H9 (cell line): Measurements from ENCODE around the gene ACTN4. TPM values are rescaled to one million over a fixed set of nuclear protein-coding genes. Genes with fewer than 3 reads are reported as not detected.

ENCODE experiments used
- DNase-seq: peaks from one replicate; pipeline ENCODE4 v3.0.0-alpha.2; 2017
- H2AFZ ChIP-seq: one replicate; pipeline ENCODE4 v1.6.1; 2013; ENCODE audit warnings: mild to moderate bottlenecking, low read length, control low read depth, moderate library complexity
- H2AK5ac ChIP-seq: 2 replicates; pipeline ENCODE4 v1.6.1; 2013; ENCODE audit warnings: low read length, control low read depth, mixed read lengths; ENCODE audit not compliant: insufficient read length
- H2BK120ac ChIP-seq: one replicate; pipeline ENCODE4 v1.6.1; 2013; ENCODE audit warnings: low read depth, mild to moderate bottlenecking, low read length, control low read depth, inconsistent platforms; ENCODE audit not compliant: poor library complexity, severe bottlenecking
- H2BK12ac ChIP-seq: 2 replicates; pipeline ENCODE4 v1.6.1; 2013; ENCODE audit warnings: low read length, control low read depth, mixed read lengths, low read depth; ENCODE audit not compliant: insufficient read length
- H2BK15ac ChIP-seq: 2 replicates; pipeline ENCODE4 v1.6.1; 2013; ENCODE audit warnings: low read depth, low read length, control low read depth
- H2BK20ac ChIP-seq: one replicate; pipeline ENCODE4 v1.6.1; 2013; ENCODE audit warnings: low read depth, mild to moderate bottlenecking, low read length, control low read depth, inconsistent platforms; ENCODE audit not compliant: poor library complexity, severe bottlenecking
- H2BK5ac ChIP-seq: 2 replicates; pipeline ENCODE4 v1.6.1; 2013; ENCODE audit warnings: low read length, control low read depth, mixed read lengths; ENCODE audit not compliant: insufficient read length
- H3K14ac ChIP-seq: 2 replicates; pipeline ENCODE4 v1.6.1; 2013; ENCODE audit warnings: low read length, control low read depth; ENCODE audit not compliant: insufficient read depth
- H3K18ac ChIP-seq: 2 replicates; pipeline ENCODE4 v1.6.1; 2013; ENCODE audit warnings: low read depth, mild to moderate bottlenecking, mixed read lengths, low read length, control low read depth; ENCODE audit not compliant: insufficient read length
- H3K23ac ChIP-seq: 2 replicates; pipeline ENCODE4 v1.6.1; 2013; ENCODE audit warnings: low read length, control low read depth, mixed read lengths, low read depth; ENCODE audit not compliant: insufficient read length
- H3K23me2 ChIP-seq: 2 replicates; pipeline ENCODE4 v1.6.1; 2013; ENCODE audit warnings: low read depth, mild to moderate bottlenecking, mixed read lengths, low read length, control low read depth; ENCODE audit not compliant: insufficient read length, poor library complexity, severe bottlenecking
- H3K27ac ChIP-seq: 2 replicates; pipeline ENCODE4 v1.5.1; 2013; ENCODE audit warnings: low read length, control low read depth, mixed read lengths, low read depth; ENCODE audit not compliant: insufficient read length
- H3K27me3 ChIP-seq: 2 replicates; pipeline ENCODE4 v1.6.1; 2013; ENCODE audit warnings: low read length, control low read depth, inconsistent platforms; ENCODE audit not compliant: insufficient read depth
- H3K4ac ChIP-seq: 2 replicates; pipeline ENCODE4 v1.6.1; 2013; ENCODE audit warnings: low read depth, mild to moderate bottlenecking, control low read depth, inconsistent platforms, low read length, moderate library complexity
- H3K4me1 ChIP-seq: 2 replicates; pipeline ENCODE4 v1.6.1; 2013; ENCODE audit warnings: low read length, control low read depth, inconsistent platforms; ENCODE audit not compliant: insufficient read depth
- H3K4me2 ChIP-seq: 2 replicates; pipeline ENCODE4 v1.6.1; 2013; ENCODE audit warnings: low read length, control low read depth, mixed read lengths; ENCODE audit not compliant: insufficient read length, insufficient read depth
- H3K56ac ChIP-seq: 2 replicates; pipeline ENCODE4 v1.6.1; 2013; ENCODE audit warnings: low read depth, mild to moderate bottlenecking, mixed read lengths, low read length, control low read depth; ENCODE audit not compliant: insufficient read length
- H3K79me1 ChIP-seq: 2 replicates; pipeline ENCODE4 v1.6.1; 2013; ENCODE audit warnings: low read depth, mild to moderate bottlenecking, moderate library complexity, low read length, control low read depth, inconsistent platforms; ENCODE audit not compliant: insufficient read depth, poor library complexity, severe bottlenecking
- H3K79me2 ChIP-seq: 2 replicates; pipeline ENCODE4 v1.6.1; 2013; ENCODE audit warnings: low read length, control low read depth, inconsistent platforms; ENCODE audit not compliant: insufficient read depth
- H3K9ac ChIP-seq: 2 replicates; pipeline ENCODE4 v1.6.1; 2013; ENCODE audit warnings: low read length, control low read depth, mixed read lengths; ENCODE audit not compliant: insufficient read length; ENCODE audit errors: extremely low read depth
- H3K9me3 ChIP-seq: one replicate; pipeline ENCODE4 v1.6.1; 2013; ENCODE audit warnings: low read depth, low read length, inconsistent platforms; ENCODE audit not compliant: control insufficient read depth
- H3T11ph ChIP-seq: one replicate; pipeline ENCODE4 v1.6.1; 2013; ENCODE audit warnings: mild to moderate bottlenecking, low read length, control low read depth, inconsistent platforms
- H4K20me1 ChIP-seq: one replicate; pipeline ENCODE4 v1.6.1; 2013; ENCODE audit not compliant: control insufficient read depth, insufficient read length, insufficient read depth
- H4K5ac ChIP-seq: 2 replicates; pipeline ENCODE4 v1.6.1; 2013; ENCODE audit warnings: low read depth, mild to moderate bottlenecking, mixed read lengths, low read length, control low read depth; ENCODE audit not compliant: insufficient read length
- H4K8ac ChIP-seq: replicated peaks from 2 replicates; pipeline ENCODE4 v1.6.1; 2013; ENCODE audit warnings: low read length, control low read depth, mixed read lengths, low read depth; ENCODE audit not compliant: insufficient read length
- H4K91ac ChIP-seq: 2 replicates; pipeline ENCODE4 v1.6.1; 2013; ENCODE audit warnings: low read depth, mild to moderate bottlenecking, moderate library complexity, mixed read lengths, low read length, control low read depth; ENCODE audit not compliant: insufficient read length
- H3K27ac Mint-ChIP-seq, 3 experiments: 2 replicates in 2 of 3; 3 replicates in 1 of 3; pipeline ENCODE4 v1.8.0; 2020 to 2021; ENCODE audit warnings: mixed read lengths in 3 of 3, mild to moderate bottlenecking in 1 of 3, moderate library complexity in 1 of 3
- H3K27me3 Mint-ChIP-seq: 2 replicates; pipeline ENCODE4 v1.8.0; 2021; ENCODE audit warnings: low read depth, mild to moderate bottlenecking, moderate library complexity, mixed read lengths
- H3K36me3 Mint-ChIP-seq, 3 experiments: 2 replicates in 2 of 3; 3 replicates in 1 of 3; pipeline ENCODE4 v1.8.0; 2020 to 2021; ENCODE audit warnings: low read depth in 3 of 3, mixed read lengths in 3 of 3; ENCODE audit not compliant: insufficient read depth in 1 of 3
- H3K4me1 Mint-ChIP-seq, 2 experiments: 2 replicates each; pipeline ENCODE4 v1.8.0; 2020; ENCODE audit warnings: mixed read lengths in 2 of 2
- H3K4me3 Mint-ChIP-seq, 2 experiments: 2 replicates in 1 of 2; 3 replicates in 1 of 2; pipeline ENCODE4 v1.8.0; 2020 to 2021; ENCODE audit warnings: mild to moderate bottlenecking in 2 of 2, mixed read lengths in 2 of 2, moderate library complexity in 1 of 2
- H3K9me3 Mint-ChIP-seq, 2 experiments: 2 replicates in 1 of 2; 3 replicates in 1 of 2; pipeline ENCODE4 v1.8.0; 2020; ENCODE audit warnings: mild to moderate bottlenecking in 2 of 2, mixed read lengths in 2 of 2, moderate library complexity in 1 of 2
- WGBS: extraction: QIAGEN DNeasy Blood & Tissue Kit; methylation state at CpG from one replicate; pipeline ENCODE4 v1.1.7; 2013; ENCODE audit warnings: missing lambda C conversion rate, low lambda C conversion rate, mixed read lengths; ENCODE audit not compliant: insufficient read length; ENCODE audit errors: extremely low coverage; 5-methylcytosine and 5-hydroxymethylcytosine counted together
- total RNA-seq: library from RNA; stranded (reverse); gene quantifications from 2 replicates; pipeline ENCODE4 v1.2.1, GENCODE V29; 2021
- TF ChIP-seq, protein P1 (sequence below): fragments of 200-600 bp; sonication (generic); conservative IDR thresholded peaks from 3 replicates; pipeline ENCODE4 v1.8.0; 2021; ENCODE audit warnings: antibody characterized with exemption, mild to moderate bottlenecking

Gene ACTN4
- total RNA-seq, 1 experiment from 2014 or later = 369 TPM

GRCh38 chr19:38692458-38693379 lies 45.3 kb downstream of the ACTN4 start:
- no peak for DNase-seq
- Histone ChIP-seq H3K27ac (peak overlapping the region; percentile 80), H2BK12ac (no peak overlapping the region), H2AK5ac (no peak overlapping the region), H3K79me2 (peaks cover 29% of the 10 kb centered on the region; the same call in 1 of the 2 replicates), H2BK20ac (no peak overlapping the region), H3K23ac (no peak overlapping the region), H2BK5ac (peak overlapping the region; percentile 12), H3T11ph (no peak overlapping the region), H3K4me1 (peaks cover 14% of the 10 kb centered on the region; the same call in 1 of the 2 replicates), H4K20me1 (no peaks in the 10 kb centered on the region), H4K5ac (peak overlapping the region; percentile 34), H4K91ac (peak overlapping the region; percentile 46), H4K8ac (peak overlapping the region; percentile 58), H3K27me3 (no peaks in the 10 kb centered on the region), H3K79me1 (peaks cover 5% of the 10 kb centered on the region), H3K9ac (no peak overlapping the region), H3K4ac (peak overlapping the region; percentile 44), H3K14ac (peak overlapping the region; percentile 93), H2BK120ac (no peak overlapping the region), H3K4me2 (no peak overlapping the region), H3K18ac (peak overlapping the region; percentile 93), H3K9me3 (no peaks in the 10 kb centered on the region), H2BK15ac (no peak overlapping the region), H3K56ac (no peak overlapping the region), H2AFZ (no peak overlapping the region), H3K23me2 (no peaks in the 10 kb centered on the region)
- Mint-ChIP-seq H3K27me3 (no peaks in the 10 kb centered on the region; the same call in none of the 2 replicates), H3K27ac (peak overlapping the region; percentile 96 to 97 (median 97)), H3K4me3 (peak overlapping the region in 1 of 2 experiments; percentile 20; a peak in 2 of 5 replicates), H3K9me3 (no peaks in the 10 kb centered on the region; a peak in 1 of 5 replicates), H3K4me1 (peaks cover 47 to 61% of the 10 kb centered on the region in 2 experiments), H3K36me3 (peaks cover 10 to 38% (median 28%) of the 10 kb centered on the region in 3 experiments; a peak in 6 of 7 replicates)
- WGBS = no CpG with 5 or more reads among the region's 25 CpGs
- TF ChIP-seq, protein P1, sequence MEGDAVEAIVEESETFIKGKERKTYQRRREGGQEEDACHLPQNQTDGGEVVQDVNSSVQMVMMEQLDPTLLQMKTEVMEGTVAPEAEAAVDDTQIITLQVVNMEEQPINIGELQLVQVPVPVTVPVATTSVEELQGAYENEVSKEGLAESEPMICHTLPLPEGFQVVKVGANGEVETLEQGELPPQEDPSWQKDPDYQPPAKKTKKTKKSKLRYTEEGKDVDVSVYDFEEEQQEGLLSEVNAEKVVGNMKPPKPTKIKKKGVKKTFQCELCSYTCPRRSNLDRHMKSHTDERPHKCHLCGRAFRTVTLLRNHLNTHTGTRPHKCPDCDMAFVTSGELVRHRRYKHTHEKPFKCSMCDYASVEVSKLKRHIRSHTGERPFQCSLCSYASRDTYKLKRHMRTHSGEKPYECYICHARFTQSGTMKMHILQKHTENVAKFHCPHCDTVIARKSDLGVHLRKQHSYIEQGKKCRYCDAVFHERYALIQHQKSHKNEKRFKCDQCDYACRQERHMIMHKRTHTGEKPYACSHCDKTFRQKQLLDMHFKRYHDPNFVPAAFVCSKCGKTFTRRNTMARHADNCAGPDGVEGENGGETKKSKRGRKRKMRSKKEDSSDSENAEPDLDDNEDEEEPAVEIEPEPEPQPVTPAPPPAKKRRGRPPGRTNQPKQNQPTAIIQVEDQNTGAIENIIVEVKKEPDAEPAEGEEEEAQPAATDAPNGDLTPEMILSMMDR = no peak
